SK-N-MC (cell line): Measurements from ENCODE around the gene EPB41L3.

Experiments used
- EZH2 ChIP-seq: fragments of 200-600 bp; sonication (generic); IDR thresholded peaks from one replicate; pipeline ENCODE4 v1.6.1; 2017; ENCODE audit warnings: antibody characterized with exemption
- FOXP2 ChIP-seq: optimal IDR thresholded peaks from 2 replicates; pipeline ENCODE3; 2011; ENCODE audit warnings: mild to moderate bottlenecking, moderate library complexity; ENCODE audit not compliant: insufficient read depth; ENCODE audit errors: extremely low read length, control extremely low read depth
- POLR2AphosphoS5 ChIP-seq: IDR thresholded peaks from 2 replicates; pipeline ENCODE4 v1.6.1; 2012; ENCODE audit warnings: mild to moderate bottlenecking, low read depth, low read length, borderline replicate concordance

GRCh38 chr18:5546660-5547059 lies 2.9 kb upstream of the EPB41L3 start:
- no peak for TF ChIP-seq POLR2AphosphoS5
- no peak for TF ChIP-seq EZH2
- no peak for TF ChIP-seq FOXP2
